ENCODE data around the gene CEP85L.

Gene CEP85L

DNA sequence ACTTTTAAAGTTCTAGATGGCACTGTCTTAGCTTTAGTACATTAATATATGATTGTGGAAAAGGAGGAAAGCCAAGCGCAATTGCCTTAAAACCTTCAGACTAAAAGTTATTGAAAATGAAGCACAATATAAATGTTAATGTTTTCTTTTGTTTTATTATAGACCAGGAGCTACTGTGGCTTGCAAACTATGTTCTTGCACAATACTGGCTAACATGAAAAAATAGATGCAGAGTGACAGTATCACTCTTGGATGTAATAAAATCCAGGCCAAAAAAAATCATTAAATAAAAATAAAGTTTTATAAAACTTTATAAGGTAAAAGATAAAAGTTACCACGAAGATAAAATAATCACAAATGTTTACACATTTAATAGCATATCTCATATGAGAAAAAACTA, 121.6 kb downstream of the CEP85L start:
- no peak for DNase-seq (ENCODE audit: low read depth)
- H3K4me3 ChIP-seq (ENCODE audit: control insufficient read depth, low read depth, low read length): no peak overlapping the region
- TF ChIP-seq, protein P1, sequence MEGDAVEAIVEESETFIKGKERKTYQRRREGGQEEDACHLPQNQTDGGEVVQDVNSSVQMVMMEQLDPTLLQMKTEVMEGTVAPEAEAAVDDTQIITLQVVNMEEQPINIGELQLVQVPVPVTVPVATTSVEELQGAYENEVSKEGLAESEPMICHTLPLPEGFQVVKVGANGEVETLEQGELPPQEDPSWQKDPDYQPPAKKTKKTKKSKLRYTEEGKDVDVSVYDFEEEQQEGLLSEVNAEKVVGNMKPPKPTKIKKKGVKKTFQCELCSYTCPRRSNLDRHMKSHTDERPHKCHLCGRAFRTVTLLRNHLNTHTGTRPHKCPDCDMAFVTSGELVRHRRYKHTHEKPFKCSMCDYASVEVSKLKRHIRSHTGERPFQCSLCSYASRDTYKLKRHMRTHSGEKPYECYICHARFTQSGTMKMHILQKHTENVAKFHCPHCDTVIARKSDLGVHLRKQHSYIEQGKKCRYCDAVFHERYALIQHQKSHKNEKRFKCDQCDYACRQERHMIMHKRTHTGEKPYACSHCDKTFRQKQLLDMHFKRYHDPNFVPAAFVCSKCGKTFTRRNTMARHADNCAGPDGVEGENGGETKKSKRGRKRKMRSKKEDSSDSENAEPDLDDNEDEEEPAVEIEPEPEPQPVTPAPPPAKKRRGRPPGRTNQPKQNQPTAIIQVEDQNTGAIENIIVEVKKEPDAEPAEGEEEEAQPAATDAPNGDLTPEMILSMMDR (conservative IDR thresholded peaks at IDR 0.05; ENCODE audit: control insufficient read depth, insufficient read depth, low read depth, low read length): no peak

DNA sequence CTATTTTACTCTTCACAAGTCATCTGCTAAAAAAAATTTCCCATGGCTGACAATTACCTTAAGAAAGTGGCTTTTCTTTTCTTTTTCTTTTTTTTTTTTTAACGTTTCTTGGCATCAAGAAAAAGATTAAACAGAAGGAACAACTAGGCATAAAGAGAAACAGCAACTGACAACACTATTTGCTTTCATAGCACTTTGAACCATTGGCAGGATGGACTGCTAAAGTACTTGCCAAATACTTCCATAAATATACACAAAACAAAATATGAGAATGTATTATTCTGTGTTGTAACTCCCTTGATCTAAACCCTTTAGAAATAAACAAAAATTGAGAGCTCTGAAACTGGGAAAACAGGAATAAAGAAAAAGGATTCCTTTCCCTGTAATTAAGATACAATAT, 123.3 kb downstream of the CEP85L start:
- no peak for DNase-seq (ENCODE audit: low read depth)
- H3K4me3 ChIP-seq (ENCODE audit: control insufficient read depth, low read depth, low read length): no peak overlapping the region
- TF ChIP-seq, protein P1 (conservative IDR thresholded peaks at IDR 0.05; ENCODE audit: control insufficient read depth, insufficient read depth, low read depth, low read length): no peak

GRCh38 chr6:118525913-118526780, 125.2 kb downstream of the CEP85L start:
- no peak for DNase-seq (ENCODE audit: low read depth)
- TF ChIP-seq, protein P1 (conservative IDR thresholded peaks at IDR 0.05; ENCODE audit: control insufficient read depth, insufficient read depth, low read depth, low read length): no peak
- H3K4me3 ChIP-seq (ENCODE audit: control insufficient read depth, low read depth, low read length): no peak overlapping the region

DNA sequence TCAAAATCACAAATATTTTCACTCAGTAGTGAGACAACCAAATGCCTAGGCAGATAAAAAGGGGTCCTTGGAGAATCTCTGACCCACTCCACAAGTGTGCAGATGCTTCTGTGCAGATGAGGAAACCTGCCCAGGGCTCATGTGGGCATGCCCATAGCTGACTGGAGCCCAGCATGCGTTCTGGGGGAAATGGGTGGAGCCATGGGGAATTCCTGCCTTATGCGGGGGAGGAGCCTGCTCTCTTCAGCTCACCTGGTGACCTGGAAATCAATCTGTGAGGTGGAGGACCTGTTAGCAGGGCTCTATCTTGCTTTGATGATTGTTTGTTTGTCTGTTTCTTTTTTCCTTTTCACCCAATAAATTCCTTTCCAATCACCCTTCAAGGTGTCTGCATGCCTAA, 126.7 kb downstream of the CEP85L start:
- TF ChIP-seq, protein P1 (conservative IDR thresholded peaks at IDR 0.05; ENCODE audit: control insufficient read depth, insufficient read depth, low read depth, low read length): no peak
- no peak for DNase-seq (ENCODE audit: low read depth)
- no peak overlapping the region for H3K4me3 ChIP-seq (ENCODE audit: control insufficient read depth, low read depth, low read length)

- TF ChIP-seq, protein P1 (conservative IDR thresholded peaks at IDR 0.05; ENCODE audit: control insufficient read depth, insufficient read depth, low read depth, low read length): no peak
- DNase-seq (ENCODE audit: low read depth): no peak
- H3K4me3 ChIP-seq (ENCODE audit: control insufficient read depth, low read depth, low read length): no peak overlapping the region
Observed at GRCh38 chr6:118523216-118523615, 128.2 kb downstream of the CEP85L start.

GRCh38 chr6:118522422-118522821, 129.0 kb downstream of the CEP85L start:
- no peak overlapping the region for H3K4me3 ChIP-seq (ENCODE audit: control insufficient read depth, low read depth, low read length)
- DNase-seq (ENCODE audit: low read depth): no peak
- TF ChIP-seq, protein P1 (conservative IDR thresholded peaks at IDR 0.05; ENCODE audit: control insufficient read depth, insufficient read depth, low read depth, low read length): no peak
